ENCODE results near the gene SSBP1.
"Not testable (repeated sequence)": the region's sequence is repeated elsewhere in the genome, so short reads cannot be mapped to it uniquely, and the experiment has no call there.

The SSBP1 gene, protein sequence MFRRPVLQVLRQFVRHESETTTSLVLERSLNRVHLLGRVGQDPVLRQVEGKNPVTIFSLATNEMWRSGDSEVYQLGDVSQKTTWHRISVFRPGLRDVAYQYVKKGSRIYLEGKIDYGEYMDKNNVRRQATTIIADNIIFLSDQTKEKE

DNA sequence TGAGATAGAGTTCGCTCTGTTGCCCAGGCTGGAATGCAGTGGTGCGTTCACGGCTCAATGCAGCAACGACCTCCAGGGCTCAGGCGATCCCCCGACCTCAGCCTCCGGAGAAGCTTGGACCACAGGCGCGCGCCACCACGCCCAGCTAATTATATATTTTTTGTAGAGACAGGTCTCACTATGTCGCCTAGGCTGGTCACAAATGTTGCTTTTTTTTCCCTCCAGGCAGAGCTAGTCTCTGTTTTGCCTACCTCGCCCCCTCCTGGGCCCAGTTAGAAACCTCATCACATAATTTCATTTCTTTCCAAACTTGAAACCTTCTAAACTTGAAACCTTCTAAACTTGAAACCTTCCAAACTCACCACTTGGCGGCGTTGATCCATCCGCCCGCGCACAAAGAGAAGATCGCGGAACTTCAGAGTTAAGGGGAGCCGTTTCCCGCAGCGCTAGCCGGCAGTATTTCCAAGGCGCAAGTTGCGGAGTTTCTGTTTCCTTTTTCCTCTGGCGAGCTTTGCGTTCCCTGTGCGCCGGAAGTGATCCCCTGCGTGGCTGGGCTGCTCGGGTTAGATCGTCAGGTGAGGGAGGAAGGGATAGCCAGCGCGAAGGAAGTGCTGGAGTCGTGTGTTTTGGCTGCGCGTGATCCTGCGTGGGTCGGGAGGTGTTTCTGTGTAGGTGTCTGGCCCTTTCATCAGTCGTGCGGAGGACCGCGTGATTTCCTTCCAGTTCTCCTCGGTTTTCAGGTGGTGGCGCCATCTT, at the start of gene SSBP1:
Gene SSBP1, plus strand, starts transcription at position 523 of the 756 bp plus-strand sequence. CDS start 809 bp downstream, outside the sequence.
- DNase-seq: peak; percentile 94

DNA sequence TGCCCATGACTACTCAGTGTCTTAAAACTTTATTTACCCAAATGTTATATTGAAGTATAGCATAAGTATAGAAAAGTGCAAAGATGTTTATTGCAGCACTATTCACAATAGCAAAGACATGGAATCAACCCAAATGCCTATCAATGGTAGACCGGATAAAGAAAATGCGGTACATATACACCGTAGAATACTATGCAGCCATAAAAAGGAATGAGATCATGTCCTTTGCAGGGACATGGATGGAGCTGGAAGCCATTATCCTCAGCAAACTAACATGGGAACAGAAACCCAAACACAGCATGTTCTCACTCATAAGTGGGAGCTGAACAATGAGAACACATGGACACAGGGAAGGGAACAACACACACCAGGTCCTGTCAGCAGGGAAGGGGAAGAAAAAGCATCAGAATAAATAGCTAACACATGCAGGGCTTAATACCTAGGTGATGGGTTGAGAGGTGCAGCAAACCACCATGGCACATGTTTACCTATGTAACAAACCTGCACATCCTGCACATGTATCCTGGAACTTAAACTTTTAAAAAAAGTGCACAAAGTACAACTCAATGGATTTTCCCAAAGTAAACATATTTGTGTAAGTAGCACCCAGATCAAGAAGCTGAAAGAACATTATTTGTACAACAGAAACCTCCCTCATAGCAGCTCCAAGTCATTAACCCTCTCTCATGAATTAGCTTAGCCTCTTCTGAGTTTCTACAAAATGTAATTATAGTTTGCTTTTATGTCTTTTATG, 48.9 kb upstream of the SSBP1 start:
- DNase-seq: not testable (repeated sequence)

DNA sequence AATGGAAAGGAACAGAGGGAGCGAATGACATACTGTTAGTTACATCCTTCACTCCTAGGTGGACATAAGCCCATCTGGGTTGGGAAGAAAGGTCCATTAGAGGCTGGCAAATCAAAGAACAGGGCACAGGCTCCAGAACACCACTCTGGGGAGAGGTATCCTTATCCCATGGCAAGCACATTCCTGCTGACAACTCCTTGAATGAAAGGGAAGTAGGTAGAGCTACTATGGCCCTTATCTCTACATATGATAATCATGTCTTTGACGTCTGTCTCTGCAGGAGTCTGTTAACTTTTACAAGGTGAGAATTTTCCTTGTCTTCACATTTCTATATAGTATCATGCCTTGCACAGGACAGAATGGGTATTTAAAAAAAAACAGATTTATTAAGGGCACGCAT, 46.6 kb upstream of the SSBP1 start:
- no peak for DNase-seq

DNA sequence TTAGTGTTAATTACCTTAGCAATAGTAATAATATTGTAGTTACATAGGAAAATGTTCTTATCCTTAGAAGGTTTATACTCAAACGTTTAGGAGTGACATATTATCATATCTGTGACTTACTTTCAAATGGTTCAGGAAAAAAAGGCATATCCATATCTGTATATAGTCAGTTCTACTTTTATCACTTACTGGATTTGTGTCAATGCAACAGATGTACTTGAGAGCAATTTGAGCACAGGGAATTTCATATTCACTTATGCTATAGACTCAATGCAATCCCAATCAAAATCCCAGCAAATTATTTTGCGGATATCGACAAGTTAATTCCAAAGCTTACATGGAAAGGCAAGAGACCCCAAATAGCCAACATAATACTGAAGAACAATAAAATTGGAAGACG, 46.2 kb upstream of the SSBP1 start:
- DNase-seq: no peak

DNA sequence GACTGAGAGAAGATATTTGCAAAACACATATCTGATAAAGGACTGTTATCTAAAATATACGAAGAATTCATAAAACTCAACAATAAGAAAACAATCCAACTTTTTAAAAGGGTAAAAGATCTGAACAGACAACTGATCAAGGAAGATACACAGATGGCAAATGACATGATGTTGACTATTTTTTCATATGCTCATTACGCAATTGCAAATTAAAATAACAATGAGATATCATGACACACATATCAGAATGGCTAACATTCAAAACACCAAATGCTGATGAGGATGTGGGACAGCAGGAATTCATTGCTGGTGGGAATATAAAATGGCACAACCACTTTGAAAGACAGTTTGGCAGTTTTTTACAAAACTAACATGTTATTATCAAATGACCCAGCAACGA, 45.1 kb upstream of the SSBP1 start:
- DNase-seq: no peak

DNA sequence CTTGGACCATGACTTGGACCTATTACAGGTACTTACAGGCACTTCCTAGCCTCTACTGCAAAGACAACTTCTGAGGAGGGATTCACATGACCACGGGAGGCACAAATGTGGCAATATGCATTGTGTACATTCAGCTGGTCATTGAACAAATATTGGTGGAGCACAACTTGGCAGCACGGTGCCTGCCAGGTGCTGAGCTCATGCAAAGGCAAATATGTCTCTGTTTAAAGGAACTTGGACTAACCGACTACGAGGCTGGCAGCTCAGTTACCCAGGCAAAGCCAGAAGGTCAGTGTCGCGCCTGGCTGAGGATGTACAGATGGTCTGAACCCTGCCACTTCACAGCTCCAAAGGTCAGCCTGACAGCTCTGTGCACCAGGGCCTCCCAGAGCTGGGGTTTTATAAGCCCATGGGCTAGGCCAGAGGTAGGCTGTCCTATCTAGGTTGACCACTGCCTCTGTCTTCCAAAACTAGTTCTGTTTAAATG, 42.3 kb upstream of the SSBP1 start:
- no peak for DNase-seq

DNA sequence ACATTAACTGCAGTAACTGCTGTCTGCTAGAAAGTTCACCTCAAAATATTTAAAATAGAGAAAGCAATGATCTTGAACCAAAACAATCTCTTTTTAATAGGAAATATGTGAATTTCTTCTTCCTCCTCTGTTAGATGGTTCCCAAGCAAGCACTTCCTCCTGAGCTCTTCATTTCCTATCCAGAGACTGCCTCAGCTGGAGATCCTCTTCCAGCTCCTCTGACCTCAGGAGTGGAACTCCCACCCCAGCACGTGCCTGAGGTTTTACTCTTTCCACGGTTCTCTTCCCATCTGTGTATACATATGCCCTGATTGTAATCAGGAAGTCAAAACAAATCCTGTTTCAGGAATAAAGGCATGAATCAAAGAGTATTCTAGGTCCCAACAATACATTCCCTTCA, 41.8 kb upstream of the SSBP1 start:
- no peak for DNase-seq

DNA sequence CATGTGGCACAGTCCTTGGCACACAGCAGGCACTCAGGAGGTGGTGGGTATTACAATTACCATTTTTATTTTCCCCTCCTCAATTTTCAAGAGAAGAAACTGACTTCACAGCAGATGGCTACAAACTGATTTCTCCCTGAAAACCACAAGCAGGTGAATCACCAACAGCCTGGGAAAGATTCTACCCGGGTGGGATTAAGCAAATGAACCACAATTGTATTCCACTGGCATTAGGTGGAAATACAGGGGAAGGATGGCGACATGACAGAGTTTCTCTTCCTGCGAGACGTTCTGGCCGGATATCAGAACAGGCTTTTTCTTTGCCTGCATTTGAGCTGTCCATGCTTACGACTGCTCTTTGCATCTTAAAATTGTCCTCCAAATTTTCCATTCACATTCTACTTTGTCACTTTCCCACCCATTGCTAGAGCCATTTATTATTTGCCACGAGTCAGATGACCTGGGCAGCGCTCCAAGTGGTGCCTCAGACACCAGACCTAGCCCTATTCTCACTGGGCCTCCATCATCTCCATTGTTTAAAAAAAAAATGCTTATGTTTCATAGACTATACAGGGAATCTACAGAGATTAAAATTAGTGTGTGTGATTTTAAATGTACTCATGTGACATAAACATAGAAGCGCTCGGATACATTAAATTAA, 40.8 kb upstream of the SSBP1 start:
- DNase-seq: no peak

DNA sequence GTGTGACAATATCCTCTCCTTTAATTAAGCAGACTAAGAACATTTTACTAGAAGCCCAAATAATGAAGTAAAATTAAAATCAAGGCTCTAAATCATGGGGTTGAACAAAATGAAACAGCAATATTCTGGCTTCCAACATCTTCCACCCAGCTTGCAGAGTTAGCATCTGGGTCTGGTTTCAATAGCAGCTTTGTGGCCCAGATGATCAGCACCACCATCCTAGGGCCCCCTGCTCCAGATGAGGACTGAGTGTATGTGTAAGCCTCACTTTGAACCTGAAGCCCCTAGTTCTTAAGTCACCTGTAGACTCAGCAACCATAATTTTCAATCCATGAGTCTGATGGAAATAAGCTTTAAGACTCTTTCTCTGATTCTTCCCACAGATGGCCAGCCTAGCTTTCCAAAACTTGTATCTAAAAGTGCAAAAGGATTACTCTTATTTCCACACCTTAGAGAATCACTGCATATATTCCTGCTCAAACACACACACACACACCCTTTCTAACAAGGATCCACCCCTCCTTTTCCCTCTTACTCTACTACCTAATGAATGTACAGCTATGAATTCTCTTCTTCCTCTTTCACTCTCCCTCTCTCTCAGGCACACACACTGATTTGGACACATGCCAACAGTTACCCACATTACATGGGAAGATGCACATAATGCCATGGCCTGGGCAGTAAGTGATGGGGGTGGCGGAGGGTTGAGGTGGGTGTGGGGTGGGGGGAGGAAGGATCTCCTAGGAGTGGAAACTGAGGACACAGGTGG, 39.7 kb upstream of the SSBP1 start:
- no peak for DNase-seq

DNA sequence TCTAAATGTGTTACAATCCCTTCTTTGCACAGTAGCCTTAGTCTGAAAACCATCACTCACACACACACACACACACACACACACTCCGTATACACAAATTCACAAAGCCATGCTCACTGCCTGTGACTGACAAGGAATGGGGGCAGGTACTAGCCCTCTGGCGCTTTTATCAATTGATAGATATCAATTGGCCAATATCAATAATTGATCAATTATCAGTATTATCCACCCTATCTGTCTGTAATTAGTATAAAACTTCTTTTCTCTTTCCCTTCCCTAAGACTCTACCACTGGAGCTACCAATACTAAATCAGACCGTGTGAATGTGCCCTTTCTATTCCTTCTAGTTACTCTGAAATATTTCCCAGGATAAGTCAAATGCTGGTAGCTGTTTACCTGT, 38.3 kb upstream of the SSBP1 start:
- no peak for DNase-seq

DNA sequence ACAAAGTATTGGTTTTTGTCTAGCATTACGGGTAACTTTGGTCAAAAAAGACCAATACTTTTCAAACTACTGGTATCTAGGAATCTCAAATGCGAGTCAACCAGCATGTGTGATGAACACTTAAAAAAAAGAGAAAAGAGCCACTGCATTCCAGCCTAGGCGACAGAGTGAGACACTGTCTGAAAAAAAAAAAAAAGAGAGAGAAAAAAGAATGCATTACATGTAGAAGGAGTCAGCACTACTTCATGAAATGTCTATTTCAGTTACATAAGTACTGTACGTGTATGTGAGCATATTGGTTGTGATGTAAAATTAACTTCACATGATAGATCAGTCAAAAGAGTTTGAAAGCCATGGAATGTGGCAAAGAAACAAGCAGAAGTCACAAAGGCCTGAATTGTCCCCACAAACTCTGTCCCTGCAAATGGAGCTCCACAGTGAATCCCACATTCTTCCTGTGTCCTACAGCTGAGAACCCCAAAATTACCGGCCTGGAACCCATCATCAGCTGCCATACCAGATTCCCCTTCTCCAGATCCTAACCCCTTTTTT, 37.8 kb upstream of the SSBP1 start:
- DNase-seq: no peak

DNA sequence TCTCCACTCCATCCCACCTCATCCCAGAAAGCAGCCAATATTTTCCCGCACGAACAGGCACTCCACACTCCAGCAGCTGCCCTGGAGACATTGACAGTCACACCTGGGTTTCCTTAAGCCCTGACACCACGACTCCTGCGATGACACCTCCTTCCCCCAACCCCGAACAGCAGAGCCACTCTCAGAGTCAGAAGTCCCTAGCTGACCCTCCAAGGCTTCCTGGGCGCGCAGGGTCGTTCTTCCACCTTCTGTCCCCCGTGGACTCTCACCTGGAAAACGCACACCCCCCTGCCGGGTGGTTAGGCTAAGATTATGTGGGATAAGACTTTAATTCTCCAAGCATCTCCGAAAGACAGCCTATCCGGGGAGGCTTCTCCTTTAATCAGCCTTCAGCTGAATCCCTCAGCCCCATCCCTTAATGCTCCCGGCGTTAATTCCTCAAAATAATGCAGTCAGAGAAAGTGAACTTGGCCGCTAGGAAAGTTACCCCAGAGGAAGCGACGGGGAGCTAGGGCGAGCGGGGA, 37.2 kb upstream of the SSBP1 start:
- DNase-seq: peak; percentile 19

DNA sequence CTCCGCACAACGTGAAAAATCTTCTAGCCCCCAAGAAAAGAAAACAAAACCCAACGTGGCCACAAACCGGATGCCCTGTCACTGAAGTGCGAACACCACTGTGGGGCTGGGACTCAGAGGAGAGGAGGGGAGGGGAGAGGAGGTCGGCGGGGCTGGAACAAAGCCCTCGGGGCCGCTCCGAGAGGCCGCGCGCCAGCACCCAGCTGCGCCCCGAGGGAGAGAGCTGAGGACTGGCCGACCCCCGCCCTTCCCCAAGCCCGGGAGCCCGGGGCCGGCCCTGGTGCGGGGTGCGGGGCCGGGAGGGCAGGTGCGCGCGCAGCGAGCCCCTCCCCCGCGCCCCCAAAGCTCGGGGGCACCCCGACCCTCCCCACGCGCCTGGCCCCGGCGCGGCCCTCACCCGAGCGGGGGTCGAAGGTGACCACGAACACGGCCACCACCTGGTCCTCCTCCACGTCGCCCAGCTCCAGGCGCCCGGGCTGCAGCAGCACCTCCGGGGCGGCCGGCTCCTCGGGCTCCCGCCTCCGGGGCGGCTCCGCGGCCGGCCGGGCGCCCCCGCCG, 36.6 kb upstream of the SSBP1 start:
- peak; percentile 79 for DNase-seq

DNA sequence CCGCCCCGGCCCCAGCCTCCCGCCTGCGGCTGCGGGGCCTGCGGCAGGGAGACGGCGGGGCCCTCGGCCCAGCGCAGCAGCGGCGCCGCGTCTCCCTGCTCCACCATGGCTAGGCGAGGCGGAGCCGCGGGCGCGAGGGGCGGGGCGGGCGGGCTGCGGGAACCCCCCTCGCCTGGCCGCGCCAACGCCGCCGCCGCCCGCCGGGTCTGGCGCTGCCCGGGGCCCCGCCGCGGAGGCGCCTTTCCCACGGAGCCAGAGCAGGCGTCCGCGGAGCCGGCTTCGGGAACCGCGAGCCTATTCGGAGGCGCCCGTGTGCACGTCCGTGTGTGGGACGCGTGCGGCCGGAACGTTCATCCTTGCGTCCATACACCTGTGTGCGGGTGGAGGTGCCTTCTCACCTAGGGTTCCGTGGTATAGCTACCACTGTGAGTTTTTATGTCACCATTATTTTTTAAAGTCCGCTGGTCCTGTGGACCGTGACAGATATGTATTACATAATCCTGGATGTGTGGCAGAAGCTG, 36.1 kb upstream of the SSBP1 start, which contains the start of gene DENND11:
Gene DENND11, minus strand, starts transcription at position 120 of the 521 bp plus-strand sequence. Its CDS starts 13 bp downstream, at position 107.
- DNase-seq: peak; percentile 62

DNA sequence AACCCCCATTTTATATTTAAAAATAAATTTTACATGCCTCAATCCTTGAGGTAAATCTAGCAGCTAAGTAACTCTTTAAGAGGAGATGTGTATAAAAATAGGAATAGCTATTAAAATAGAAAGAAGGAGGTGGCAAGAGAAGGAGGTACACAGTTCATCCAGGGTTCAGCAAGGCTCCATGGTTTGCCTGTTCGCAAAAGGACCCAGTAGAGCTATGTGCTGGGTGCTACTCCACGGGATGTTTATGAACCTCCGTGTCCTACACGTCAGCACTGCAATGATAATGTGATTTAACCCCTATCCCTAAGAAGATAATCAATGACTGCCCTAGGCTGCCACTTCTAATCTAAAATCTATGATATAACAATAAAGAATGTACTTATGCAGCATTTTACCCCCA, 35.3 kb upstream of the SSBP1 start:
- no peak for DNase-seq

DNA sequence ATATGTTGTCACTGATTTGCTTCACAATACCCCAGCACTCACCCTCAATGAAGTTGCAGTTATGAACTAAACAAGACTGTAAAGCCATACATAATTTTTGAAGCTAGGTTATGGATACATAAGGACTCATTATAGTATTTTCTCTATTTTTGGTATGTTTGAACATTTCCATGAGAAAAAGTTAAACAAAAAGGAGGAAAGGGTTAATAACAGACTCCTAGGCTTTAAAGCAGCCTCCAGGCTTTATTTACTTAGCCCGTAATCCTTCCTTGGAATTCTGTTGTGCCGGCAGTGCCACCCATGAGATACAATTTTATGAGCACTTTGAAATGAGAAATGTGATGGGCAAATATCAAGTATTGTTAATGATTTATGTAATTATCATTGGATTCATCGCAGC, 34.0 kb upstream of the SSBP1 start:
- DNase-seq: no peak

DNA sequence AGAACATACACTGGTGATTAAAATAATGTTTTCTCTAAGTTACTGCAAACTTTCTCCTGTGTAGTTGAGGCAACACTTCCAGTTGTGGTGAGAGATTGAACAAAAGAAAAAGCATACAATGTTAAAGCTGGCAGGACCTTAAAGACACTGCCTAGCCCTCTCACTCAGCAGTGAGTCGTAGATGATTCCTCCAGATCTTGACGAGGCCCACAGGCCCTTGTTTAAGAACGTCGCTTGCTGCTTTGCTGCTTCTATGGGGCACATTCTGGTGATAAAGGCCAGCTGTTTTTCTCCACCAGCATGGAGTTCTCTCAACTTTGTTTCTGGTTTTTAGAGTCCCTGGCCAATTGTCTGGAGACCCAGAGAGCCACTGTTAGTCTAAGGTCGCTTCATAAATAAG, 33.4 kb upstream of the SSBP1 start:
- DNase-seq: no peak

DNA sequence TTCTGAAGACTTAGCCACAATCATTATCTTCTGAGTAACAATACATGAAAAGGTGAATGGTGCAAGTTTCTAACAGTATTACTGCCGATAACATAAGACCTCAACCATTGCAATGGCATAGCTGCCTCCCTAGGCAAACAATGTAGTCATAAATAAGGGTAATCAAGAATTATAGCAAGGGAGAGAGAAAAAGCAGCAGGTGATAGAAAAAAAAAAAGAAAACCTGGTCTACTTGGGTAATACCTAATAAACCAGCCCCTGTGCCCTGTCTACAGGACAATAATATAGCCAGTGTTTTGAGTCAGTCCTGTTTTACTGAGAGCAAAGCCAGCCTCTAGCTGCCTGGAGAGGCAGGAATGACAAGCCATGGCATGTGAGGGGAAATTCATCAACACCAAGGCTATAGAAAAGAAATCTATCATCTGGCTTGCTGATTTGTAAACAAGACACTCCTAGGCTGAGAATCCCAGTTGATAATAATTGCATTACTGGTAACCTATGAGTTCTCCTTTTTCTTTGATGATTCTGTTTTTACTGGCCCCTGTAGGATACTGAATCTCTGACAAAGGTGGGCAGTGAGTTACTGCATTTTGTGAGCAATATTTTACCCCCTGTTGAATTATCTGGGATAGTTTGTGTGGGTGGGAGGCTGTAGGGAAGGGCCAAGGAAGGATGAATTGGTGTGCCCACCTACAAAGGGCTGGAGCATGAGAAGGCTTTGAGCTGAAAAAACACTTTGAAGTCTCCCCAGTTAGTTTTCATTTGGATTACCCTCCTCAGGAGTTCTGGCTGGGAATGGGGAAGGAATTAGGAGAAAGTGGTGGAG, 31.7 kb upstream of the SSBP1 start:
- DNase-seq: no peak

DNA sequence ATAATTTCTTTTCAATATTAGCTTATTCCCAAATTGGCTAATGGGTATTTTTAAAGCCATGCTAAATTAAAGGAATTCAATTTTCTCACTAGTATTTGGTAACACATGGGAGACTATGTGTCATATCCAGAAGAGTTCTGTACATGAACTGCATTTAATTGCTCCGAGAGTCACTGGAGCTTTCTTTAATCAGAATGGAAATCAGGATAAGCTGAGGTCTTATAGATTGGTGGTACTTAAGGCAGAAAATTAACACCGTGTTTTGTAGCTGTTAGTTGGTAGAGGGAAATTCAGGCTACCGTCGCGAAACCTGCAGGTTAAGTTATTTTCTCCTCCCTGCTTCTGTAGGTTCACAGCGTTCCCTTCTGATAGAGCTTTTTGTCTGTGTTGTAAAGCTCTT, 29.8 kb upstream of the SSBP1 start, which contains the start of gene WEE2:
Gene WEE2, plus strand, starts transcription at position 3 of the 400 bp plus-strand sequence. CDS start 406 bp downstream, outside the sequence.
- DNase-seq: no peak

DNA sequence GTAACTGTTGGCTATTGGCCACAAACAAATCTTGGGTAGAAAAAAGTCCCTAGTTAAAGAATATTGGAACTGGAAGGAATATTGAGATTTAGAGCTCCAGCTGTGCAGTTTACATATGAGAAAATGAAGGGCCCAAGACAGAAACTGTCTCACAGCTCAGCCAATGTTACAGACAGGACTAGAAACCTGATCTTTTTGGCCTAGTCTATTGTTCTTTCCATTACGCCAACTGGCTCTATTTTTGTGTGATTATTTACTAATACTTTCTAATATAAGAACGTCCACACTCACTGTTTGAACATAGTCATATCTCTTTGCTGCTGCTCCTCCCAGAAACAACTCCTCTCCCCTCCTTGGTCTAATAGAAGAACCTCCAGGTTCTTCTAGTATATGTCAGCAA, 28.8 kb upstream of the SSBP1 start:
- DNase-seq: no peak
